ENCODE measurements around the gene MIA2. TPM values are rescaled to one million over a fixed set of nuclear protein-coding genes. Genes with fewer than 3 reads are reported as not detected.
A peak's percentile ranks its signal among the peaks of the same experiment; 100 is the strongest.

The MIA2 gene
- total RNA-seq, 1 donor, result 21.6 TPM

GRCh38 chr14:39383741-39384140 lies 150.0 kb downstream of the MIA2 start:
- DNase-seq (ENCODE audit: low read depth), result no peak
- no peak for TF ChIP-seq CTCF (IDR thresholded peaks at IDR 0.05; ENCODE audit: insufficient read depth, low read depth, low read length)
- H3K4me3 ChIP-seq (ENCODE audit: low read depth, low read length), result no peak overlapping the region

GRCh38 chr14:39384177-39384576 lies 150.5 kb downstream of the MIA2 start:
- no peak overlapping the region for H3K4me3 ChIP-seq (ENCODE audit: low read depth, low read length)
- TF ChIP-seq CTCF (IDR thresholded peaks at IDR 0.05; ENCODE audit: insufficient read depth, low read depth, low read length), result no peak
- no peak for DNase-seq (ENCODE audit: low read depth)

- H3K4me3 ChIP-seq (ENCODE audit: low read depth, low read length), result no peak overlapping the region
- DNase-seq (ENCODE audit: low read depth), result no peak
- no peak for TF ChIP-seq CTCF (IDR thresholded peaks at IDR 0.05; ENCODE audit: insufficient read depth, low read depth, low read length)
Measured at GRCh38 chr14:39393289-39393688, 159.6 kb downstream of the MIA2 start.

- no peak for TF ChIP-seq CTCF (IDR thresholded peaks at IDR 0.05; ENCODE audit: insufficient read depth, low read depth, low read length)
- DNase-seq (ENCODE audit: low read depth), result no peak
- no peak overlapping the region for H3K4me3 ChIP-seq (ENCODE audit: low read depth, low read length)
Measured at GRCh38 chr14:39395555-39396254, 162.0 kb downstream of the MIA2 start.

GRCh38 chr14:39396448-39396847 lies 162.7 kb downstream of the MIA2 start:
- no peak overlapping the region for H3K4me3 ChIP-seq (ENCODE audit: low read depth, low read length)
- TF ChIP-seq CTCF (IDR thresholded peaks at IDR 0.05; ENCODE audit: insufficient read depth, low read depth, low read length), result no peak
- DNase-seq (ENCODE audit: low read depth), result peak; percentile 28

- no peak for TF ChIP-seq CTCF (IDR thresholded peaks at IDR 0.05; ENCODE audit: insufficient read depth, low read depth, low read length)
- DNase-seq (ENCODE audit: low read depth), result no peak
- H3K4me3 ChIP-seq (ENCODE audit: low read depth, low read length), result no peak overlapping the region
Measured at GRCh38 chr14:39398382-39398781, 164.7 kb downstream of the MIA2 start.

- no peak for TF ChIP-seq CTCF (IDR thresholded peaks at IDR 0.05; ENCODE audit: insufficient read depth, low read depth, low read length)
- DNase-seq (ENCODE audit: low read depth), result peak; percentile 16
- H3K4me3 ChIP-seq (ENCODE audit: low read depth, low read length), result no peak overlapping the region
Measured at GRCh38 chr14:39406560-39406959, 172.8 kb downstream of the MIA2 start.

All from fibroblast of villous mesenchyme (primary cell).